Superior temporal gyrus (tissue), 1 donor: ENCODE data around the gene WNT5B.

Experiments used
- DNase-seq: peaks from one replicate; pipeline ENCODE4 v3.0.0-alpha.2; 2016; ENCODE audit errors: extremely low spot score

WNT5B gene

GRCh38 chr12:1630133-1630826 lies 1.2 kb downstream of the WNT5B start:
- DNase-seq: no peak

GRCh38 chr12:1630827-1631591 lies 2.0 kb downstream of the WNT5B start:
- no peak for DNase-seq

- DNase-seq: no peak
Observed at GRCh38 chr12:1632702-1633101, 3.7 kb downstream of the WNT5B start.

- no peak for DNase-seq
Observed at GRCh38 chr12:1633459-1633858, 4.4 kb downstream of the WNT5B start.

GRCh38 chr12:1634149-1634548 lies 5.1 kb downstream of the WNT5B start:
- no peak for DNase-seq

GRCh38 chr12:1634590-1635191 lies 5.7 kb downstream of the WNT5B start:
- DNase-seq: peak; percentile 94

GRCh38 chr12:1635301-1636095 lies 6.5 kb downstream of the WNT5B start:
- no peak for DNase-seq

GRCh38 chr12:1638203-1638602 lies 9.2 kb downstream of the WNT5B start:
- DNase-seq: no peak

GRCh38 chr12:1639538-1639937 lies 10.5 kb downstream of the WNT5B start:
- no peak for DNase-seq

- no peak for DNase-seq
Observed at GRCh38 chr12:1640328-1641234, 11.6 kb downstream of the WNT5B start.

GRCh38 chr12:1642513-1642912 lies 13.5 kb downstream of the WNT5B start:
- DNase-seq: no peak

GRCh38 chr12:1643043-1643442 lies 14.0 kb downstream of the WNT5B start:
- DNase-seq: no peak

- no peak for DNase-seq
Observed at GRCh38 chr12:1643905-1644533, 15.0 kb downstream of the WNT5B start.

GRCh38 chr12:1644534-1645438 lies 15.8 kb downstream of the WNT5B start:
- peak; percentile 97 for DNase-seq

- DNase-seq: no peak
Observed at GRCh38 chr12:1645819-1646218, 16.8 kb downstream of the WNT5B start.

- no peak for DNase-seq
Observed at GRCh38 chr12:1646569-1647284, 17.7 kb downstream of the WNT5B start.

GRCh38 chr12:1647285-1647669 lies 18.2 kb downstream of the WNT5B start:
- no peak for DNase-seq

- peak; percentile 75 for DNase-seq
Observed at GRCh38 chr12:1650260-1650977, 21.4 kb downstream of the WNT5B start.
